A673 (cell line): ENCODE results near the gene SMPDL3B. TPM values are rescaled to one million over a fixed set of nuclear protein-coding genes. Genes with fewer than 3 reads are reported as not detected.

Experiments used
- BruUV-seq: library from RNA; stranded (reverse); fragments of 400-500 nt; replicated peaks from 2 replicates; lab custom pipeline; 2021; lab: Mats Ljungman, UMichigan
- CTCF ChIA-PET: fragments of 300-600 bp; sonication (Branson Sonifier 250); formaldehyde crosslinking; loops from one replicate; lab custom pipeline; 2022; ENCODE audit warnings: antibody characterized with exemption; lab: Charles Lee
- POLR2A ChIA-PET: fragments of 300-600 bp; sonication (Branson Sonifier 250); formaldehyde crosslinking; loops from one replicate; lab custom pipeline; 2022; ENCODE audit warnings: antibody characterized with exemption; ENCODE audit not compliant: low non-redundant PET; lab: Charles Lee
- DNase-seq: peaks from one replicate; pipeline ENCODE4 v3.0.0-alpha.2; 2015; ENCODE audit warnings: low spot score
- H3K27ac ChIP-seq: fragments of 200-600 bp; sonication (generic); 2 replicates; pipeline ENCODE4 v1.5.1; 2016; ENCODE audit warnings: mixed run types, low read depth, mild to moderate bottlenecking, mixed read lengths, antibody characterized with exemption, low read length; ENCODE audit not compliant: poor library complexity, severe bottlenecking
- H3K27me3 ChIP-seq: fragments of 200-600 bp; sonication (generic); replicated peaks from 2 replicates; pipeline ENCODE4 v1.6.1; 2017; ENCODE audit warnings: mixed run types, low read depth, mild to moderate bottlenecking, mixed read lengths, antibody characterized with exemption, low read length; ENCODE audit not compliant: insufficient read depth, poor library complexity
- H3K36me3 ChIP-seq: fragments of 200-600 bp; sonication (generic); 2 replicates; pipeline ENCODE4 v1.6.1; 2016; ENCODE audit warnings: mixed run types, mild to moderate bottlenecking, mixed read lengths, antibody characterized with exemption, low read length; ENCODE audit not compliant: insufficient read depth, poor library complexity, severe bottlenecking
- H3K4me1 ChIP-seq: fragments of 200-600 bp; sonication (generic); 2 replicates; pipeline ENCODE4 v1.6.1; 2017; ENCODE audit warnings: mixed run types, mild to moderate bottlenecking, mixed read lengths, antibody characterized with exemption, low read length; ENCODE audit not compliant: insufficient read depth, poor library complexity, severe bottlenecking
- H3K4me3 ChIP-seq: fragments of 200-600 bp; sonication (generic); 2 replicates; pipeline ENCODE4 v1.5.1; 2016; ENCODE audit warnings: low read depth, mixed run types, mild to moderate bottlenecking, mixed read lengths, low read length; ENCODE audit not compliant: poor library complexity, severe bottlenecking
- H3K9me3 ChIP-seq: fragments of 200-600 bp; sonication (generic); 2 replicates; pipeline ENCODE4 v1.6.1; 2016; ENCODE audit warnings: mixed run types, low read depth, mild to moderate bottlenecking, mixed read lengths, antibody characterized with exemption, low read length; ENCODE audit not compliant: poor library complexity, severe bottlenecking
- EZH2 ChIP-seq: fragments of 200-600 bp; sonication (generic); IDR thresholded peaks from 2 replicates; pipeline ENCODE4 v1.6.1; 2017; ENCODE audit warnings: borderline replicate concordance, low read depth, mild to moderate bottlenecking, mixed read lengths, antibody characterized with exemption, low read length; ENCODE audit not compliant: poor library complexity, severe bottlenecking
- intact Hi-C: fragments of 100-400 bp; cut with micrococcal nuclease; formaldehyde crosslinking; loops from one replicate; pipeline ENCODE4 v1.10.0; 2022; ENCODE audit not compliant: unreplicated experiment
- total RNA-seq: library from RNA; stranded (reverse); gene quantifications from 2 replicates; pipeline ENCODE4 v1.2.3, GENCODE V29; 2021
- TF ChIP-seq, protein P1 (sequence below): fragments of 300-800, 200-600 bp; sonication (generic); conservative IDR thresholded peaks from 2 replicates; pipeline ENCODE4 v1.5.1; 2017; ENCODE audit warnings: low read depth, mild to moderate bottlenecking, antibody characterized with exemption, low read length, moderate library complexity, mixed read lengths

SMPDL3B gene
- total RNA-seq, 1 experiment from 2014 or later: 0.62 TPM

DNA sequence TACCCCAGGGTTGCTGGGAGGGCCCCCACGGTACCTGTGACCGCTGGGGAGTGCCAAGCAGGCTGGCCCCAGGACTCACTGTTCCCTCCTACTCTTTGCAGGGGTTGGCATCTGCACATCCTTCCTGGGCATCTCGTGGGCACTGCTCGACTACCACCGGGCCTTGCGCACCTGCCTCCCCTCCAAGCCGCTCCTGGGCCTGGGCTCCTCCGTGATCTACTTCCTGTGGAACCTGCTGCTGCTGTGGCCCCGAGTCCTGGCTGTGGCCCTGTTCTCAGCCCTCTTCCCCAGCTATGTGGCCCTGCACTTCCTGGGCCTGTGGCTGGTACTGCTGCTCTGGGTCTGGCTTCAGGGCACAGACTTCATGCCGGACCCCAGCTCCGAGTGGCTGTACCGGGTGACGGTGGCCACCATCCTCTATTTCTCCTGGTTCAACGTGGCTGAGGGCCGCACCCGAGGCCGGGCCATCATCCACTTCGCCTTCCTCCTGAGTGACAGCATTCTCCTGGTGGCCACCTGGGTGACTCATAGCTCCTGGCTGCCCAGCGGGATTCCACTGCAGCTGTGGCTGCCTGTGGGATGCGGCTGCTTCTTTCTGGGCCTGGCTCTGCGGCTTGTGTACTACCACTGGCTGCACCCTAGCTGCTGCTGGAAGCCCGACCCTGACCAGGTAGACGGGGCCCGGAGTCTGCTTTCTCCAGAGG lies 31.8 kb downstream of the SMPDL3B start:
- Histone ChIP-seq H3K27me3 (no peaks in the 10 kb centered on the region), H3K27ac (no peak overlapping the region), H3K36me3 (peaks cover 3% of the 10 kb centered on the region), H3K4me1 (no peaks in the 10 kb centered on the region), H3K4me3 (no peak overlapping the region), H3K9me3 (no peaks in the 10 kb centered on the region)
- ChIA-PET CTCF (no interaction called here), POLR2A (no interaction called here)
- intact Hi-C loops: no loop called here
- DNase-seq: no peak
- no TSS peak for BruUV-seq
- TF ChIP-seq EZH2: no peak
- TF ChIP-seq, protein P1, sequence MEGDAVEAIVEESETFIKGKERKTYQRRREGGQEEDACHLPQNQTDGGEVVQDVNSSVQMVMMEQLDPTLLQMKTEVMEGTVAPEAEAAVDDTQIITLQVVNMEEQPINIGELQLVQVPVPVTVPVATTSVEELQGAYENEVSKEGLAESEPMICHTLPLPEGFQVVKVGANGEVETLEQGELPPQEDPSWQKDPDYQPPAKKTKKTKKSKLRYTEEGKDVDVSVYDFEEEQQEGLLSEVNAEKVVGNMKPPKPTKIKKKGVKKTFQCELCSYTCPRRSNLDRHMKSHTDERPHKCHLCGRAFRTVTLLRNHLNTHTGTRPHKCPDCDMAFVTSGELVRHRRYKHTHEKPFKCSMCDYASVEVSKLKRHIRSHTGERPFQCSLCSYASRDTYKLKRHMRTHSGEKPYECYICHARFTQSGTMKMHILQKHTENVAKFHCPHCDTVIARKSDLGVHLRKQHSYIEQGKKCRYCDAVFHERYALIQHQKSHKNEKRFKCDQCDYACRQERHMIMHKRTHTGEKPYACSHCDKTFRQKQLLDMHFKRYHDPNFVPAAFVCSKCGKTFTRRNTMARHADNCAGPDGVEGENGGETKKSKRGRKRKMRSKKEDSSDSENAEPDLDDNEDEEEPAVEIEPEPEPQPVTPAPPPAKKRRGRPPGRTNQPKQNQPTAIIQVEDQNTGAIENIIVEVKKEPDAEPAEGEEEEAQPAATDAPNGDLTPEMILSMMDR: no peak

DNA sequence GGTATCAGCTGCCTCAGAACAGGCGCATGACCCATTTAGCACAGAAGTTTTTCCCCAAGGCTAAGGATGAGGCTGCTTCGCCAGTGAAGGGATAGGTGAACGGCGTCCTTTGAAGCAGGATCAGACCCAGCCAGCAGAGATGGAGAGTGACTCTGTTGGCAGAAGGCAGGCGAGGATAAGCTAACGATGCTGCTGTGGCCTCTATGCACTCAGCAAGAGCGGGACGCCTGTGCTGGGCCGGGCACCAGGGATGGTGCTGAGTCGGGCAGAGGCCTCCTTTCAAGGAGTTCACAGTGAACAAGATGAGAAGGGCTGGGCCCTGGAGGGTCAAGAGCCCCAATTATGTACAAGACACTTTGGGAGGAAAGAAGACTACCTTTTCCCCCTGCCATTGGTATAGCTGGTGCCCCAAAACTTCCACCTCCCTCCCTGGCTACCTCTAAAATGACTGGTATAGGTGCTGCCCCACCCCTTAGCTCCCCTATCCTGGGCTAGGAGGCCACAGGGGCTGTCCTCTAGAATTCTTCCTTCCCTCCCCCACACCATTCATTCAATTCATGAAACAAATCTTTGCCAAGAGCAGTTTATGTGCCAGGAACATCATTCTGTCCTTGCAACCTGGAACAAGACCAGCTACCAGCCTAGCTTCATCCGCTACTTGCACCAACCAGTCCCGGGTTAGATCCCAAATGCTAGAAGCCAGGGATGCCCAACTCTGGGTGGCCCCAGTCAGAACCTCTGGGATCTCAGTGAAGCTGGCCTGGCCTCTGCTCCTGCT lies 32.5 kb downstream of the SMPDL3B start:
- CTCF ChIA-PET: interaction anchor here (0.5 kb wide), 1 partner anchor 300 kb away, joined by 3 read pairs; no protein-coding TSS in a partner anchor
- Histone ChIP-seq H3K27ac (no peak overlapping the region), H3K27me3 (no peaks in the 10 kb centered on the region), H3K36me3 (peaks cover 3% of the 10 kb centered on the region), H3K4me3 (no peak overlapping the region), H3K9me3 (no peaks in the 10 kb centered on the region), H3K4me1 (no peaks in the 10 kb centered on the region)
- intact Hi-C loops: no loop called here
- TF ChIP-seq EZH2: no peak
- TF ChIP-seq, protein P1: no peak
- POLR2A ChIA-PET: no interaction called here
- no TSS peak for BruUV-seq
- no peak for DNase-seq

DNA sequence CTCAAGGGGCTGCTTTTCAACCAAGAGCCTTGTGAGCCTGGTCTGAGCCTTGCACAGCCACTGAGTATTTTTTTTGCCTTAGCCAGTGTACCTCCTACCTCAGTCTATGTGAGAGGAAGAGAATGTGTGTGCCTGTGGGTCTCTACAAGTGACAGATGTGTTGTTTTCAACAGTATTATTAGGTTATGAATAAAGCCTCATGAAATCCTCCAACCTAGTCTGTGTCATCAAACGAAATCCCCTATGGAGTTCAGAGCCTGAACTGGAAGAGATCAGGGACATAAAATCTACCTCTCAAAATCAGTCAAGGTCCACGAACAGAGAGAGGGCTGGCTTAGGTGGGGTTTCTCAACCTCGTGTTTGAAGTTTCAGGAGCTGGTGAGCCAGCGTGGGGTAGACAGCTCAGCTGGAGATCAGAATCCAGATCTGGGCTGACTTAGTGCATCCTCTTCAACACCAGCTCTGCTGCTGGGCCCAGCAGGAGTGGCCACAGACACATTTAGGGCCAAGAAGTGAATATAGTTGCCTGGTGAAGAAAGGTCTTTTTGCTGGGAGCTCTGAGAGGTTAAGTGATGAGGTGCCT lies 33.2 kb downstream of the SMPDL3B start:
- H3K27ac ChIP-seq: no peak overlapping the region
- POLR2A ChIA-PET: no interaction called here
- H3K4me3 ChIP-seq: no peak overlapping the region
- DNase-seq: no peak
- no TSS peak for BruUV-seq
- H3K36me3 ChIP-seq: peaks cover 3% of the 10 kb centered on the region
- no peaks in the 10 kb centered on the region for H3K9me3 ChIP-seq
- H3K4me1 ChIP-seq: no peaks in the 10 kb centered on the region
- TF ChIP-seq EZH2: no peak
- TF ChIP-seq, protein P1: no peak
- intact Hi-C loops: no loop called here
- H3K27me3 ChIP-seq: no peaks in the 10 kb centered on the region
- CTCF ChIA-PET: interaction anchor here (0.5 kb wide), 1 partner anchor 301 kb away, joined by 3 read pairs; no protein-coding TSS in a partner anchor
